ENCODE data around the gene OTULINL. TPM values are rescaled to one million over a fixed set of nuclear protein-coding genes. Genes with fewer than 3 reads are reported as not detected.

OTULINL gene
- total and polyA plus RNA-seq, 2 of the 8 experiments (the other 6 are each of a cell fraction or from before 2014, with no cell fraction given): 3.1 to 8.3 TPM

- Histone ChIP-seq H2BK120ac (replicated peaks; ENCODE audit: low read depth, low read length) (no peak overlapping the region), H3K18ac (ENCODE audit: extremely low read depth, low read length) (no peak overlapping the region), H3K9ac (replicated peaks in 1 of 4; ENCODE audit: extremely low read depth in 1 of 4, low read depth in 3 of 4, low read length in 3 of 4) (no peak overlapping the region), H3K4me3 (ENCODE audit: extremely low read depth in 1 of 4, insufficient read depth in 2 of 4, low read depth in 3 of 4, low read length in 4 of 4) (no peak overlapping the region), H3K4ac (replicated peaks; ENCODE audit: insufficient read length, low read depth, low read length) (no peak overlapping the region), H3K27ac (ENCODE audit: low read depth, low read length) (no peak overlapping the region), H3K4me1 (replicated peaks in 1 of 4; ENCODE audit: control insufficient read depth in 3 of 4, insufficient read depth in 4 of 4, low read length in 3 of 4) (peaks cover 0 to 5% (median 2%) of the 10 kb centered on the region in 4 experiments; a peak in 4 of 7 replicates), H4K91ac (replicated peaks; ENCODE audit: insufficient read length, low read length) (no peak overlapping the region), H3K23ac (ENCODE audit: insufficient read length) (no peak overlapping the region), H2BK5ac (ENCODE audit: low read depth, low read length) (no peak overlapping the region), H2AFZ (ENCODE audit: low read length) (no peak overlapping the region), H2BK12ac (ENCODE audit: low read depth, low read length) (no peak overlapping the region), H3K79me2 (ENCODE audit: control insufficient read depth in 1 of 2, insufficient read depth in 2 of 2, low read length in 2 of 2) (no peaks in the 10 kb centered on the region), H4K8ac (ENCODE audit: extremely low read depth, insufficient read depth, low read length) (no peak overlapping the region), H3K9me3 (ENCODE audit: insufficient read depth in 2 of 2, low read depth in 1 of 2, low read length in 1 of 2) (no peaks in the 10 kb centered on the region), H3K23me2 (ENCODE audit: low read depth, low read length) (peaks cover 6% of the 10 kb centered on the region; the same call in 1 of the 2 replicates), H3K14ac (ENCODE audit: insufficient read length) (no peak overlapping the region), H2AK5ac (ENCODE audit: low read depth, low read length) (no peak overlapping the region), H3K4me2 (ENCODE audit: insufficient read depth in 1 of 2, low read depth in 2 of 2, low read length in 2 of 2) (no peak overlapping the region), H4K20me1 (replicated peaks in 1 of 2; ENCODE audit: control insufficient read depth in 1 of 2, insufficient read depth in 2 of 2, low read length in 2 of 2) (no peaks in the 10 kb centered on the region), H3K79me1 (ENCODE audit: low read depth, low read length) (no peaks in the 10 kb centered on the region), H3K36me3 (ENCODE audit: control insufficient read depth in 2 of 4, insufficient read depth in 4 of 4, low read length in 3 of 4) (no peaks in the 10 kb centered on the region), H2BK15ac (ENCODE audit: low read length) (no peak overlapping the region), H4K5ac (ENCODE audit: insufficient read length, low read depth, low read length) (no peak overlapping the region), H3K56ac (replicated peaks; ENCODE audit: insufficient read length, low read depth, low read length) (no peak overlapping the region), H2BK20ac (ENCODE audit: low read length) (no peak overlapping the region), H3K27me3 (replicated peaks in 1 of 4; ENCODE audit: control insufficient read depth in 3 of 4, extremely low read depth in 1 of 4, insufficient read depth in 3 of 4, low read length in 3 of 4) (peaks cover 0 to 14% (median 11%) of the 10 kb centered on the region in 4 experiments; a peak in 6 of 7 replicates)
- WGBS, 2 experiments (ENCODE audit: extremely low coverage in 1 of 2, insufficient coverage in 1 of 2, insufficient read length in 1 of 2, insufficient replicate concordance in 2 of 2, low coverage in 1 of 2, low lambda C conversion rate in 2 of 2, missing lambda C conversion rate in 1 of 2): 84% methylated on average over 3 of the region's 3 CpGs; no CpG with 5 or more reads in 1 of the 2 experiments
- CTCF ChIA-PET (ENCODE audit: partially characterized antibody): interaction anchor here (0.6 to 2.6 kb wide), 5 partner anchors 11 to 672 kb away, joined by 3 to 12 read pairs (median 4); no protein-coding TSS in a partner anchor
- POLR2A ChIA-PET (ENCODE audit: partially characterized antibody): no interaction called here
- no peak for FAIRE-seq
- no peak for DNase-seq (ENCODE audit: low read depth in 1 of 2, low spot score in 2 of 2)
- TF ChIP-seq POU5F1 (IDR thresholded peaks at IDR 0.05; ENCODE audit: low read depth, low read length): no peak
These were observed 78.4 kb downstream of the OTULINL start for GRCh38 chr5:14659821-14660607.

Data from H1 (cell line).